GM10248 (cell line): Measurements from ENCODE around the gene FZR1.

Source experiments
- CTCF ChIA-PET: fragments of 300-600 bp; sonication (Branson Sonifier 250); formaldehyde crosslinking; extraction: SDS; loops from one replicate; lab custom pipeline; 2021; ENCODE audit warnings: antibody characterized with exemption; lab: Yijun Ruan, JAX
- POLR2A ChIA-PET: fragments of 350-650 bp; sonication (Branson Sonifier 250); formaldehyde crosslinking; extraction: SDS; loops from one replicate; lab custom pipeline; 2020; ENCODE audit warnings: antibody characterized with exemption; lab: Yijun Ruan, JAX
- DNase-seq: peaks from one replicate; pipeline ENCODE4 v3.0.0; 2012; ENCODE audit errors: extremely low spot score
- CTCF ChIP-seq: IDR thresholded peaks from 2 replicates; pipeline ENCODE4 v1.5.1; 2012; ENCODE audit warnings: mild to moderate bottlenecking, low read depth; ENCODE audit errors: extremely low read depth, missing control alignments, control extremely low read depth

The FZR1 gene

DNA sequence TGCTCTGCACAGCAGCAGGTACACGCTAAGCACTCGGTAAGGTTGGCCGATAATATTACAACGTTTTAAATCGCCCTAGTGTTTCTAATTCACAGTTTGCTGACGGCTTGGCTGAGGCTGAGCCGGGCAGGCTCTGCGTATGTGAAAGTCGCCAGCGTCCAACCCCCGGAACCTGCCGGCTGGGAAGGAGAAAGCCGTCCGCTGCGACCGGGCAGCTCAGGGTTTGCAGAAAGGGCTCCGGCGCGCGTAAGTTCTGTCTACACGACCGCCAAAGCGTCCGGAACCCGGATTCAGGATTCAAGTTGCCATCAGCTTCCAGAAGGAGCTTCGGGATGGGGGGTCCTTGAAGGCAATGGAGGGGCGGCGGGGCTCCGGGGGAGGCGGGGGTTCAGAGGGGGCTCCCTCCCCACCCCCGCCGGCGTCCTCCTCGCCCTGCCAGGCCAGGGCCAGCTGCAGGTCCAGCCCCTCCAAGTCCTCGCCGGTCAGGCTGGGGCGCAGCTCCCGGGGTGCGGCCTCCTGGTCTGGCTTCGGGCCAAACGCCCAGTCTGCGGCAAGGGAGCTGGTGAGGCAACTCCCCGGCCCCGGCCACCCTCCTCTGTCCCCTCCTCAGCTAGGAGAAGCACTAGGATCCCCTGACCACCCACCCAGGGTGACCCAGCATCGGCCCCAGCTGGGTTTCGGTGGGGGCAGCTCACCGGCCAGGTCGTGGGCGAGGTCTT, 23.4 kb upstream of the FZR1 start:
- POLR2A ChIA-PET: no interaction called here
- TF ChIP-seq CTCF: no peak
- CTCF ChIA-PET: interaction anchor here (0.6 to 6.1 kb wide), 5 partner anchors 9 to 177 kb away, joined by 3 to 46 read pairs (median 28); no protein-coding TSS in a partner anchor
- DNase-seq: no peak

DNA sequence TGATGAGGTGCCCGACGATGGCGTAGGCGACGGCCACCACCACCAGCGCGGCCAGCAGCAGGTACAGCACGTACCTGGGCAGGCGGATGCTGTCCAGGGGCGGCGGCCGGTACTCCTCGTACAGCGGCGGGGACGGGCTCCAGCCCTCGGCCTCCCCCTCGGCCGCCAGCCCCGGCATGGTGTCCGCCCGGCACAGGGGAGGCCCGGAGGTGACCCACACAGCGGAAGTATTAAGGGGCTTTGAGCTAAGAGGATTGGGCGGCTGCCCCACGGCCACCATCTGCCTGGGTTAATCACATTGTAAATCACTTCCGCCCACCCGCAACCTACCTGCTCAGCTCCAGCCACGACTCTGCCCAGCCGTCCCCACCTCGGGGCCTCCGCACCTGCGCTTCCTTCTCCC, 22.9 kb upstream of the FZR1 start, which contains the start of gene SMIM44:
Gene SMIM44 (minus strand): TSS at position 216 of the 403 bp plus-strand sequence. CDS start 38 bp downstream, at position 178.
- ChIA-PET POLR2A (no interaction called here), CTCF (interaction anchor here (0.6 to 6.1 kb wide), 5 partner anchors 10 to 178 kb away, joined by 3 to 46 read pairs (median 28); no protein-coding TSS in a partner anchor)
- DNase-seq: no peak
- TF ChIP-seq CTCF: no peak

- CTCF ChIA-PET: interaction anchor here (0.9 to 1.6 kb wide), 5 partner anchors 19 to 188 kb away, joined by 3 to 9 read pairs (median 4); no protein-coding TSS in a partner anchor
- no peak for DNase-seq
- TF ChIP-seq CTCF: no peak
- POLR2A ChIA-PET: interaction anchor here (0.5 kb wide), 1 partner anchor 44 kb away, joined by 4 read pairs; no protein-coding TSS in a partner anchor
These were observed 14.6 kb upstream of the FZR1 start for GRCh38 chr19:3491396-3492119.

- CTCF ChIA-PET: interaction anchor here (0.7 to 1.4 kb wide), 4 partner anchors 20 to 189 kb away, joined by 3 to 4 read pairs (median 3); no protein-coding TSS in a partner anchor
- TF ChIP-seq CTCF: no peak
- no peak for DNase-seq
- POLR2A ChIA-PET: no interaction called here
These were observed 13.8 kb upstream of the FZR1 start for GRCh38 chr19:3492131-3492839.

- ChIA-PET POLR2A (no interaction called here), CTCF (interaction anchor here (0.7 to 2.3 kb wide), 2 partner anchors 8 to 20 kb away, joined by 3 to 20 read pairs; no protein-coding TSS in a partner anchor)
- DNase-seq: no peak
- no peak for TF ChIP-seq CTCF
These were observed 13.2 kb upstream of the FZR1 start for GRCh38 chr19:3492919-3493318.
